ENCODE data around the gene DCC. TPM values are rescaled to one million over a fixed set of nuclear protein-coding genes. Genes with fewer than 3 reads are reported as not detected.

The DCC gene
- total and polyA plus RNA-seq, 11 donors, result 0.02 TPM; not detected in 10

- 32 to 45% (median 43%) methylated on average over 6 of the region's 6 CpGs for WGBS, 4 donors
- intact Hi-C loops (cut with DNase I), result loop anchor here in 2 of 10 donors (10.0 kb wide), 1 partner anchor 332 kb away; no protein-coding TSS in a partner anchor
- Histone ChIP-seq H3K36me3 (no peaks in the 10 kb centered on the region), H3K27me3 (peaks cover 17 to 64% (median 34%) of the 10 kb centered on the region in 9 donors), H3K4me1 (peaks cover 0 to 8% (median 0%) of the 10 kb centered on the region in 12 donors), H3K9me3 (no peaks in the 10 kb centered on the region), H3K4me3 (no peak overlapping the region), H3K27ac (no peak overlapping the region)
- ATAC-seq (no peak), DNase-seq (no peak)
- TF ChIP-seq CTCF (IDR thresholded peaks at IDR 0.05) (no peak), POLR2A (IDR thresholded peaks at IDR 0.05) (no peak)
Observed at GRCh38 chr18:52342456-52342855, 2.5 kb downstream of the DCC start.

DNA sequence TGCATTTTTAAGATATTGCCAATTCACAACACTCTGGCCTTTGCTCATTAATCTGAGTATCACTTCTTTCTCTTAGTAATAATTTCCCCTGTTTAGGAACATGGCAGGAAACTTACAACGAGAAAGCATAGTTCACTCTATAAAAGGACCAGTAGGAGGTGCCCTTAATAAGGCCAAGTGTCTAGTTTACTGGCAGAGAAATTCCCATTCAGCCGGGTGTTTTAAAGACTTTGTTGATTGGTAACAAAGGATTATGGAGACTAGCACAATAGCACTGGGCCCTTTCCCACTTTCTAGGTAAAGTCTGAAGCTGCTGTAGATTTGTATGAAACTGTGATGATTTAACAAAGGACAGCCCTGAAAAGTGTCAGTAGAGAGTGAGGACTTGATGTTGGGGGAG, 3.1 kb downstream of the DCC start:
- Histone ChIP-seq H3K9me3 (no peaks in the 10 kb centered on the region), H3K4me1 (peaks cover 0 to 8% (median 0%) of the 10 kb centered on the region in 12 donors), H3K27me3 (peaks cover 10 to 58% (median 32%) of the 10 kb centered on the region in 9 donors), H3K27ac (no peak overlapping the region), H3K36me3 (no peaks in the 10 kb centered on the region), H3K4me3 (no peak overlapping the region)
- no peak for ATAC-seq
- intact Hi-C loops (cut with DNase I), result loop anchor here in 2 of 10 donors (10.0 kb wide), 1 partner anchor 332 kb away; no protein-coding TSS in a partner anchor
- WGBS, 4 donors, result 17 to 32% (median 25%) methylated on average over 2 of the region's 2 CpGs
- TF ChIP-seq CTCF (IDR thresholded peaks at IDR 0.05), result no peak
- TF ChIP-seq POLR2A (IDR thresholded peaks at IDR 0.05), result no peak
- no peak for DNase-seq

DNA sequence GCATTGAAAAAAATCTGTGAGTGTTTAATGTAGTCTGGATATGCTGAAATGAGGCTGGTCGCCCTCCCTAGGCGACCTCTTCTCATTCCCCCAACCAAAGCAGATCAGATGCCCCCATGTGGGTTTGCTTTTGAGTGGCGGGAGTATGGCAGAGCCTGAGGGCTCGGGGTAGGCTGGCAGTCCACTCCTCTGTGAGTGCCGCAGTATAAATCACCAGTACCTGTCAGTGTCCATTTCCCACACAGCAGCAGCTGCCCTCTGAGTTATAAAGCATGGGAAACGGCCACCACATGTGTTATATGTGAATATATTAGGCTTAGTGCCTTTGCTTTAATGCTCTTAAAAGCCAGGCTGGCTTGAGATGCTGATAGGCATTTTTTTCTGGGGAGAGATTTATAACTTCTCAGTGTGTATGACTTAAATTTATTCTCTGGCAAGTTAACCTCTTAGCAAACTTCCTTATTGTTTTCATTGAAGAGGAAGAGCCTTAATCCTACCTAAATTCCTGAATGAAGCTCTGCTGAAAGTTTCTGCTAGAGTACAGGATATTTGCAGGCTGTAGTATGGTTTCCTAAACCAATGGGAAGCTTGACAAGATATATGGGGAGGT, 3.8 kb downstream of the DCC start:
- TF ChIP-seq CTCF (IDR thresholded peaks at IDR 0.05), result no peak
- no peak for TF ChIP-seq POLR2A (IDR thresholded peaks at IDR 0.05)
- no peak for ATAC-seq
- DNase-seq, result no peak
- H3K9me3 ChIP-seq, result no peaks in the 10 kb centered on the region
- WGBS, 4 donors, result 59 to 68% (median 63%) methylated on average over 6 of the region's 6 CpGs
- peaks cover 0 to 8% (median 0%) of the 10 kb centered on the region in 12 donors for H3K4me1 ChIP-seq
- no peaks in the 10 kb centered on the region for H3K36me3 ChIP-seq
- intact Hi-C loops (cut with DNase I), result loop anchor here in 2 of 10 donors (10.0 kb wide), 1 partner anchor 331 kb away; no protein-coding TSS in a partner anchor
- H3K27me3 ChIP-seq, result peaks cover 8 to 58% (median 28%) of the 10 kb centered on the region in 9 donors
- H3K4me3 ChIP-seq, result no peak overlapping the region
- no peak overlapping the region for H3K27ac ChIP-seq

GRCh38 chr18:52344881-52345280, 4.9 kb downstream of the DCC start:
- intact Hi-C loops (cut with DNase I), result loop anchor here in 2 of 10 donors (10.0 kb wide), 1 partner anchor 330 kb away; no protein-coding TSS in a partner anchor
- H3K9me3 ChIP-seq, result no peaks in the 10 kb centered on the region
- H3K36me3 ChIP-seq, result no peaks in the 10 kb centered on the region
- peaks cover 0 to 8% (median 0%) of the 10 kb centered on the region in 12 donors for H3K4me1 ChIP-seq
- DNase-seq (no peak), ATAC-seq (no peak)
- H3K27me3 ChIP-seq, result peaks cover 8 to 47% (median 21%) of the 10 kb centered on the region in 9 donors
- TF ChIP-seq POLR2A (IDR thresholded peaks at IDR 0.05) (no peak), CTCF (IDR thresholded peaks at IDR 0.05) (no peak)
- H3K27ac ChIP-seq, result no peak overlapping the region
- no peak overlapping the region for H3K4me3 ChIP-seq
